OCI-M2 (cell line): ENCODE results near the gene ZDHHC13.

Experiments used
- DNase-seq: peaks from one replicate; lab custom pipeline; 2025; ENCODE audit not compliant: unreplicated experiment; lab: John Stamatoyannopoulos, UW

Gene ZDHHC13

DNA sequence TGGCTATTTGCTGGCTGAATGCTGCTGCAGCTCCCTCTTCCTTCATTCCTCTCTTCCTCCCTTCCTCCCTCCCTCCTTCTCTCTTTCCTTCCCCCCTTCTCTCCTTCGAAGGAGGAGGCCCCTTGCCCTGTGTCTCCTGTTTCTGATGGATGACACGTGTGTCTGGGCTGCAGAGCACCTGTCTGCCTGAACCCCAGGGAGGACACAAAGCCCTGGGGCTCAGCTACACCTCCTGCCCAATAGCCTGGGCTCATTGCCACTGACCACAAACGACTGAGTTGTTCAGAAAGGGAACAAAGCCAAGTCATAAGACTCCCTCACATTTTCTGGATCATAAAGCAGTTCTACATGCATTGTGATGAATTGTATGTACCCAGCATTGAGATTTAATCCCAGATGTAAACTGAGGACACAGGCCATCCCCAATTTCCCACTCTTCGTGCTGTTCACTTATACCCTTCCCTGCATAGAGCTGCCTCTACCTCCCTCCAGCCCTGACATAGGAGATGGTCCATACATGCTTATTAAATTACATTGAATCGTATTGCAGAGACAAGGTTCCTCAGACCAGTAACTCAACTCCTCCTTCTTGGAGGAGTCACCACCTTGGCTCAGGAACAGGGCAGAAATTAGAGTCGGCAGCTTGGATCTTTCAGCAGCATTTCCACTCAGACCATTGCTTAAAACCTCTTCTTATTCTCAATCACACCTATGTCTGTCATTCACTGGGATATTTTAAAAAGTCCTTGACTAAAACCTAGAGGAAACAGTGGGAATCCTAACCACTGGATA lies 83.6 kb downstream of the ZDHHC13 start:
- DNase-seq = no peak

DNA sequence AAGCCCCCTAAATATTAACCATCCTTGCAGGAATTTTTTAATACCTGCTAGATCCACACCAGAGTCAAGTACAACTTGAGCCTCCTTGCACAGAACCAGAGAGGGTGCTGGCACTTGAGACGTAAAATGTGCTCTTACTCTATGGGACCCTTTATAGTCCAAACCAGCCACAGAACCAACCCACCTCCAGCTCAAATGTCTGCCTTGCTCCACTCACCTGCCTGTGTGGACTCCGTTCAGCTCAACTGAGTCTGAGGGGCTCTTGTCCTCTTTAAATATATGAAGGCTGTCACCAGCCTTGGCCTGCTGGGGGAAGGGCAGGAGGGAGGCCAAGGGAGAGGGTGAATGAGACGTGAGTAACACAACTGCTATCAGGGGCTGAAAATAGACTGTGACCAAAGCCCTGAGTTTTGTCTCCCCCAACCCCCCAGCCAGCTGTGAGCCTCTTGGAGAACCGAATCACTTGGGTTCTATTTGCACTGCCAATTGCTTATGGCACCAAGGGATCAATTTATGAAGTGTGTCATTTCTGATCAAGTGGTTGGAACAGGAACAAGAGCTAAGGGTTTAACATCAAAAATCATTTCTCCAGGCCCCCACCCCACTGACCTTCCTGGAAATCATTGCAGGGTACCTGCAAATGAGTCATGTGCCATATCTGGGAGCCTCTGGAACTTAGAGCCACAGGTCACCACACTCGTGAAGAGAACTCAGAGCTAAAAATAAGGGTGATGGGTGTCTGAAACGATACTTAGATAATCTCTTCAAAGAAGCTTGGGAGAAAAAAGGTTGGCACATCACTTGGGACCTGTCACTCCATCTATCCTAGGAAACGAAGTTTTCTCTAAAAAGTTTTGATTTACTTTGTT lies 85.0 kb downstream of the ZDHHC13 start, which contains the start of gene CSRP3:
Gene CSRP3 (minus strand): TSS at position 247 of the 869 bp plus-strand sequence. CDS start 9,535 bp downstream, outside the sequence.
- DNase-seq = no peak

DNA sequence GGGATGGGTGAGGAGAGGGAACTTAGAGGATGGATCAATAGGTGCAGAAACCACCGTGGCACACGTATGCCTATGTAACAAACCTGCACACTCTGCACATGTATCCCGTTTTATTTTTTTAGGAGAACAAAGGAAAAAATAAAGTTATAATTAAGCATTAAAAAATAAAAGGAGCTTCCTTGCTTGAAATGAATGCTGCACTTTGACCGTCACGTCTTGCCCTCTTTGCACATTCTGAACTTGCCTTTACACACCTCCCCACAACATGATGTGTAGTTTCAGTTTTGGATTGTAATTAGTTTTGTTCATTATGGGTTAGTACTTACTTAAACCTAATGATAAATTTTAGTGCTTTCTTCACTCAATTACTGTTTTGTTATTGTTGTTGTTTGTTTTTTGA lies 87.9 kb downstream of the ZDHHC13 start:
- DNase-seq = no peak

DNA sequence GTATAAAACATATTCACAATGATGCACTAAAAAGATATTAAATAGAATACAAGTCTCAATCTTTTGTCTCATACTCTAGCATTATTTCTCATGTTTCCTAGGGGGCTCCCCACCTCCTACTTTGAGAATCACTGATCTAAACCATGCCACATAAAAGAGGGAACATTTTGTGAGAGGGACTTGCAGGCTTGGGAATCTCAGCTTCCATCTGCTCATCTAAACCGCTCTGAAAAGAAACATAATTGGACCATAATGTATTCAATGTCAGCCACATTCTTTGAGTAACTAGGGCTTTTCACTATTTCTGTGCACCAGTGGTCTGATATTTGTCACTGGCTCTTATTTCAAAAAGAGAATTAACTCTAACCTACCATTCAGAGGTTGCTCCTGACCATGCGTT lies 91.2 kb downstream of the ZDHHC13 start:
- DNase-seq = no peak

DNA sequence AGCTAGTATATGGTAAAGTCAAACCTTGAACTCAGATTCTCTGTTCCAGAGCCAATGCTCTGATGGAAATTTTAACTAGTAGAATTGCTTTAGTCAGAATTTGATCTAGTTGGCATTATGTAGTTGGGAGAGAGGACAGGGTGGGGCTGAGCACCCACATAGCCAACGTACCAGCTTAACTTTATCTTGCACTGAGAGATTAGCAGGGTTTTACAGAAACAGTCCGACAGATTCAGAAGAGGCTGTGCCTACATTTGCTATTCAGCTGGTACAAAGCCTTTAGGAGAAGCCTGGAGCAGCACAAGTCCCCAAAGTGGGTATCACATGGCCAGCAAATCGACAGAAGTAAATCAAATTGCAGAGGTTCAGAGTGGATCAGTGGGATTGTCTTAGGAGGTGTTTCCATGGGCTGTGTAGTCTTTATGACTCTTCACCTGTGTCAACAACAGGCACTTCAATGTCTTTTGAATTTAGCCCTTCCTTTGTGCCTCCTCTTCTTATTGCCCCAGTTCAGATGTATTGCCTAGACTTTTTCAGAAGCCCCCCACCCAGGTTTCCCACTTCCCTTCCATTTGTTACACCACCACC lies 92.1 kb downstream of the ZDHHC13 start:
- no peak for DNase-seq

DNA sequence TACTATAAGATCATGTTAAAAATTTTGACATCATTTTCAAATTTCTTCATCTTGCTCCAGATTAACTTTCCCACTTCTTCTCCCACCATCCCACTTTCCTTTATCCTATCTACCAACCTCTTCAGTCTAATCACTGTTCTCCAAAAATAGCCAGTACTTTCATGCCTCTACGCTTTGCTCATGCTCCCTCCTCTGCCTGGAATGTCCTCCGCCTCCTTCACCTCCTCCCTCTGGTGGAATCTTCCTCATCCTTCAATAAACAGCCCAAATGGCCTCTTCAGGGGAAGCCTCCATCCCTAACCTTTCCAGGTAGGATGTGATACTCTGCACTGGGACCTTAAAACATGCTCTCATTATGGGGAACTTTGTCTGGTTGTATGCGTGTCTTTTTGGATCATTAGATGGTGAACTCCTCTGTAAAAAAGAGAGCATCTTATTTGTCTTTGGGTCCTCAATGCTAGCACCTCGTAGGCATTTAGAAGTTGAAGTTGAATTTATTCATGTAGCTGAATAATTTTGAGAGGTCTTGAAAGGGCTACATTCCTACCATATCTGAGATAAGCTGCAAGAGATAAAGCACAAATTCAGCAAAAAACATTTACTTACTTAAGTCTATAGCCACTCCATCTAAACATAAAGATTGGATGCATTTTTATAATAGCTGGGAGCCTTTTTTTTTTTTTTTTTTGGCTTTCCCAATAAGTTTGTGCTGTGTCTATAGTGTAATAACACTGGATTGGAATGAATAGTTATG lies 92.8 kb downstream of the ZDHHC13 start:
- no peak for DNase-seq

GRCh38 chr11:19216021-19216420 lies 99.1 kb downstream of the ZDHHC13 start:
- DNase-seq = no peak

DNA sequence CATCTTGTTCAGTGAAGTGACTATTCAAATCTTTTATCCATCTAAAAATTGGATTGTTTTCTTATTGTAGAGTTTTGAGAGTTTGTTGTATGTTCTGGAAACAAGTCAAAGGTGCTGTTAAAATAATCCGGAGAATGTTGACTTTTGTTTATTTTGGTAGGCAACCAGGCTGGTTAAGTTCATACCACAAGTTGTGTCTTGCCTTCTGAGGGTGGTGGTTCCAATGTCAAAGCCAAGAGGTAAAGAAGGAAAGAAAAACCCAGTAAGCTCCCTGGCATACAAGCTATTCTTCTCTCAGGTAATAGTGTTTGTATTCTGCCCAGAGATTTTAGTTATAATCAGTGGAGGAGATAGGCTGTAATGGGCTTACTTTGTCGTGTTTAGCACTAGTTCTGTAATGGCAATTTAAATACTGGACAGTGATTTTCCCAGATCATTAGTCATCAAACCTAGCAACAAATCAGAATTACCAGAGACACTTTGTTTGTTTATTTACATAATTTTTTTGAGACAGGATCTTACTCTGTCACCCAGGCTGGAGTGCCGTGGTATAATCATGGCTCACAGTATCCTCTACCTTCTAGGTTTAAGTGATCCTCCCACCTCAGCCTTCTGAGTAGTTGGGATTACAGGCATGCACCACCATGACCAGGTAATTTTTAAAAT lies 99.9 kb downstream of the ZDHHC13 start:
- no peak for DNase-seq

DNA sequence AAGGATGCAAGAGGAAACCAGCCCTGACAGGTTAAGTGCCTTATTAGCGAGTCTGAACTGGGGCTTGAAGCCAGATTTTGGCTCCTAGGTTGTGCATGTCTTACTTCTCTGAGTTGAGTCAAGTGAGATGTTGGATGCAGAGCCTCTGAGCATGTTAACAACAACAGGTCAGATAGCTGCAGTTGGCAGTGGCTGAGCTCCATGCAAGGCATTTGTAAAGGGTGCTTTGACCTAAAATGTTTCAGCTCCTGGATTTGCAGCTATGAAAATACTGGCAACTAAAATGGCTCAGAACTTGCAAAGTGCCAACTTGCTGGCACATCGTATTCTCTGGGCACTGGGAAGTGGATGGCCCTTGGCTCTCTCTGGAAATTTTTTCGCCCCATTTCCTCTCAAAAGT lies 101.2 kb downstream of the ZDHHC13 start:
- DNase-seq = no peak

DNA sequence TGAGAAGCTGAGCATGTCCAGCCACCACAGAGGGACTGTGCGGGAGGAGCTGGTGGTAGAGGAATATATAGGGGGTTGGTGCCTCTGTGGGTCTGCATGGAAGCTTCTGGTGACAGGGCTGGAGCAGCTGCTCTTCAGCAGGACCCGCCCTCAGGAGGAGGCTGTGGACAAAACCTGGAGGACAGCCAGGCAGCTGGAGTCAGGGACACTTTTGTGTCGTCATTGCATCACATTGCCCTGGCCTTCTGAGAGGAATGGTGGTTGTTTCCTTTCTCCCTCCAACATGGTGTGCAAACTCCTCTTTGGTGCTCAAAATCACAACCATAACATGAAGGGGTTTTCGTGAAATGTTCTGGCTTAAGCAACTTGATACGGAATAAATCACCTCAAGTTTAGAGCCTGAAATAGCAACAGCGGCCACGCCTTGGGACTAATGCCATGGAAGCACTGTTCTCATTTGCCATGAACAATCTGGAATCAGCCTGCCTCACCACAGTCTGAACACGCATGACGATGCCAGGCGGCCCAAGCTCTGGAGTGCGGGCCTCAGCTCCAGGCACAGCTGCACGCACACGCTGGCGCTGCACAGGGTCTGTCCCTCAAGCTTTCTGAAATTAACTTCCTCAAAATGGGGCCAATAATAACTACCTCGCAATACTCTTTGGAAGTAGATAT lies 102.0 kb downstream of the ZDHHC13 start:
- DNase-seq = no peak

GRCh38 chr11:19220903-19221724 lies 104.1 kb downstream of the ZDHHC13 start:
- no peak for DNase-seq

GRCh38 chr11:19225123-19225522 lies 108.2 kb downstream of the ZDHHC13 start:
- DNase-seq = no peak

DNA sequence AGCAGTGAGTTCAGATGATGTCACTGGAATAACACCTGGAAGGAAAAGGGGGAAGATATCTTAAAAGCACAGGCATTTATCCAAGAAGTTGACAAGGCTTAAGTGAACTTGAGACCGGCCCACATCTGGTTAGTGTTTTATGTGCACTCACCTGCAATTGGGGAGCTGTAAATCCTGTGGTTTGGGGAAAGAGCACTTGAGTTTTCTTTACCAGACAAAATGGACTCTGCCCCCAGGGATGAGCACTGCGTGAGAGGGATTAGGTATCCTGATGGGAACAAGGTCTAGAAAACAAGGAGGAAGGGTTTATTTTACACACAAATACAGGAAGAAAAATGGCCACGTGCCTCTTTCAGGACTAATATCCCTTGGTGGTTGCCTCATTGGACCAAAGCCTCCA lies 108.6 kb downstream of the ZDHHC13 start:
- DNase-seq = no peak
